Measurements from ENCODE around the gene ADARB2.
"Not testable (repeated sequence)": the region's sequence is repeated elsewhere in the genome, so short reads cannot be mapped to it uniquely, and the experiment has no call there.

Gene ADARB2

DNA sequence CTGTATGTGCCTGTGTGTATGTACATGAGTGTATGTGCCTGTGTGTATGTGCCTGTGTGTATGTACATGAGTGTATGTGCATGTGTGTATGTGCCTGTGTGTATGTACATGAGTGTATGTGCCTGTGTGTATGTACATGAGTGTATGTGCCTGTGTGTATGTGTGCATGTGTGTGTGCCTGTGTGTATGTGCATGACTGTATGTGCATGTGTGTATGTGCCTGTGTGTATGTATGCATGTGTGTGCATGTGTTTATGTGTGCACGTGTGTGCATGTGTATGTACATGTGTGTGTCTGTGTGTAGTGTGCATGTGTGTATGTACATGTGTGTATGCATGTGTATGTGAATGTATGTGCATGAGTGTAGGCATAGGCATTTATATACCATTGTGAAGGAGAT, 274.8 kb downstream of the ADARB2 start:
- intact Hi-C loops (cut with micrococcal nuclease): no loop called here
- Mint-ChIP-seq H3K4me1 (ENCODE audit: low read depth) (no peaks in the 10 kb centered on the region), H3K27ac (no peak overlapping the region), H3K4me3 (no peak overlapping the region), H3K27me3 (no peaks in the 10 kb centered on the region), H3K9me3 (no peaks in the 10 kb centered on the region), H3K36me3 (ENCODE audit: low read depth) (no peaks in the 10 kb centered on the region)

DNA sequence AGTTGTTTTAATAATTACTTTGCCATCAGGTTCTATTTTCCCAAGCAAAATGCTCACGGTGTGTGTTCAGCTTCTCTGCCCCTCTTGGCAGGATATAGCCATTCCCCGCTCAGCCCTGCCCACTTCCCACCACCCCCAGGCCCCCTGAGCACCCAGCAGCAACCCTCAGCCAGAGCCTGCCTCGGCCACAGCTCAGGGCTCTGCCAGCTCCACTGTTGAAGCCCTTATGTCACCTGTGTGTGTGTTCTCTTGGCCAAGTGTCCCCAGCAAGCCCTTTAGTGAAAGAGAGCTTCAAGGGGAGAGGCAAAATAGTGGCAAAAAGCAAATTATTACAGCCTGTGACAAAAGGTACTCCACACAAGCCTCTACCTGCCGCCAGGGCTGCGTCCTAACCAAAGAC, 275.3 kb downstream of the ADARB2 start:
- Mint-ChIP-seq H3K27me3 (no peaks in the 10 kb centered on the region), H3K9me3 (no peaks in the 10 kb centered on the region), H3K4me1 (ENCODE audit: low read depth) (no peaks in the 10 kb centered on the region), H3K27ac (no peak overlapping the region), H3K4me3 (no peak overlapping the region), H3K36me3 (ENCODE audit: low read depth) (no peaks in the 10 kb centered on the region)
- intact Hi-C loops (cut with micrococcal nuclease): no loop called here

DNA sequence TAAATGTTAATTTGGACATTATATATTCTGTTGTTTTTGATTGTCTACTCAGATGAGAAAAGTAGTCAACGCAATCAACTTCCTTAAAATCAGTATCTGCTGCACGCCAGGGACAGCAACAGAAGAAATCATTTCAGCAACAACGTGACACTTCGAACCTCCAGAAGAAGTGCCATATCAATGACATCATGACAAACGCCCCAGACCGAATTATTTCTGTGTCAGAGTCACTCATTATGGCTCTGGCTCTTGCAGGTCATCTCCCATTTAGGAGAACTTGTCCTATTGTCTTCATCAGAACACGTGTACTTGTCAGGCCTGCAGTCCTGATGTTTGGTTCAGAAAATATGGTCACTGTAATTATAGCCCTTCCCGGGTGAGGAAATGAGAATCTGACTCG, 276.3 kb downstream of the ADARB2 start:
- no peaks in the 10 kb centered on the region for H3K36me3 Mint-ChIP-seq (ENCODE audit: low read depth)
- intact Hi-C loops (cut with micrococcal nuclease): no loop called here
- no peaks in the 10 kb centered on the region for H3K27me3 Mint-ChIP-seq
- no peak overlapping the region for H3K4me3 Mint-ChIP-seq
- H3K4me1 Mint-ChIP-seq (ENCODE audit: low read depth): no peaks in the 10 kb centered on the region
- no peak overlapping the region for H3K27ac Mint-ChIP-seq
- H3K9me3 Mint-ChIP-seq: no peaks in the 10 kb centered on the region

DNA sequence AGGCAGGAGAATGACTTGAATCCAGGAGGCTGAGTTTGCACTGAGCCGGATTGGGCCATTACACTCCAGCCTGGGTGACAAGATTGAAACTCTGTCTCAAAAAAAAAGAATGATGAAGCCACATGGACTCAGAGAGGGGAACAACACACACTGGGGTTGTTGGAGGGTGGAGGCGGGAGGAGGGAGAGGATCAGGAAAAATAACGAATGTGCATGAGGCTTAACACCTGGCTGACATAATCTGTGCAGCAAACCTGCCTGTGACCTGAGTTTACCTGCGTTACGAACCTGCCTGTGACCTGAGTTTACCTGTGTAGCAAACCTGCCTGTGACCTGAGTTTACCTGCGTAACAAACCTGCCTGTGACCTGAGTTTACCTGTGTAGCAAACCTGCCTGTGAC, 277.7 kb downstream of the ADARB2 start:
- H3K27me3 Mint-ChIP-seq; H3K4me1 Mint-ChIP-seq (ENCODE audit: low read depth); H3K4me3 Mint-ChIP-seq; H3K36me3 Mint-ChIP-seq (ENCODE audit: low read depth); H3K27ac Mint-ChIP-seq; intact Hi-C loops (cut with micrococcal nuclease); H3K9me3 Mint-ChIP-seq: not testable (repeated sequence)

GRCh38 chr10:1454951-1455350, 282.4 kb downstream of the ADARB2 start:
- Mint-ChIP-seq H3K27ac (no peak overlapping the region), H3K4me1 (ENCODE audit: low read depth) (no peaks in the 10 kb centered on the region), H3K9me3 (no peaks in the 10 kb centered on the region), H3K36me3 (ENCODE audit: low read depth) (no peaks in the 10 kb centered on the region), H3K27me3 (no peaks in the 10 kb centered on the region), H3K4me3 (no peak overlapping the region)
- intact Hi-C loops (cut with micrococcal nuclease): no loop called here

GRCh38 chr10:1454428-1454827, 282.9 kb downstream of the ADARB2 start:
- intact Hi-C loops (cut with micrococcal nuclease): no loop called here
- H3K4me3 Mint-ChIP-seq: no peak overlapping the region
- no peaks in the 10 kb centered on the region for H3K4me1 Mint-ChIP-seq (ENCODE audit: low read depth)
- H3K36me3 Mint-ChIP-seq (ENCODE audit: low read depth): no peaks in the 10 kb centered on the region
- H3K9me3 Mint-ChIP-seq: no peaks in the 10 kb centered on the region
- no peak overlapping the region for H3K27ac Mint-ChIP-seq
- no peaks in the 10 kb centered on the region for H3K27me3 Mint-ChIP-seq

DNA sequence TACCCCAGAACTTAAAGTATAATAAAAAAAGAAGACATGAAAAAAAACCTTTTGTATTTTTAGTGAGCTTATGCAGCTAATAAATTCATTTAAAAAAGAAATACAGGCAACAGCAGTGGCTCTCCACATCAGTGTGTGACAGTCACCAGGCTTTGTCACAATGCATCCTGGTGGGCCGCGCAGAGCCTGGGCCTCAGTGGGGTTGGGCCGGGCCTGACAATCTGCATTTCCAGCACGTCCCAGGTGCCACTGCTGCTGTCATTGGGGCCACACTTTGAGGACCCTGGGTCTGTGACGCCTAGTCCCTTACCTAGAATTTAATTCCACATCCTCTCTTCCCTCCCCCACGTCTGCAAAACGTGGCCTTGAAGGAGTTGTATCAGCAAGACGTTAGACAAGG, 284.5 kb downstream of the ADARB2 start:
- Mint-ChIP-seq H3K27ac (no peak overlapping the region), H3K27me3 (no peaks in the 10 kb centered on the region), H3K9me3 (no peaks in the 10 kb centered on the region), H3K36me3 (ENCODE audit: low read depth) (no peaks in the 10 kb centered on the region), H3K4me3 (no peak overlapping the region), H3K4me1 (ENCODE audit: low read depth) (no peaks in the 10 kb centered on the region)
- intact Hi-C loops (cut with micrococcal nuclease): no loop called here

GRCh38 chr10:1451941-1452340, 285.4 kb downstream of the ADARB2 start:
- Mint-ChIP-seq H3K4me3 (no peak overlapping the region), H3K9me3 (no peaks in the 10 kb centered on the region), H3K27me3 (no peaks in the 10 kb centered on the region), H3K27ac (no peak overlapping the region), H3K4me1 (ENCODE audit: low read depth) (no peaks in the 10 kb centered on the region), H3K36me3 (ENCODE audit: low read depth) (no peaks in the 10 kb centered on the region)
- intact Hi-C loops (cut with micrococcal nuclease): no loop called here

- no peaks in the 10 kb centered on the region for H3K27me3 Mint-ChIP-seq
- H3K4me1 Mint-ChIP-seq (ENCODE audit: low read depth): no peaks in the 10 kb centered on the region
- no peaks in the 10 kb centered on the region for H3K36me3 Mint-ChIP-seq (ENCODE audit: low read depth)
- H3K9me3 Mint-ChIP-seq: no peaks in the 10 kb centered on the region
- H3K27ac Mint-ChIP-seq: no peak overlapping the region
- intact Hi-C loops (cut with micrococcal nuclease): no loop called here
- H3K4me3 Mint-ChIP-seq: no peak overlapping the region
Measured at GRCh38 chr10:1451362-1451888, 285.9 kb downstream of the ADARB2 start.

- no peaks in the 10 kb centered on the region for H3K9me3 Mint-ChIP-seq
- H3K4me3 Mint-ChIP-seq: no peak overlapping the region
- no peak overlapping the region for H3K27ac Mint-ChIP-seq
- H3K4me1 Mint-ChIP-seq (ENCODE audit: low read depth): no peaks in the 10 kb centered on the region
- H3K36me3 Mint-ChIP-seq (ENCODE audit: low read depth): no peaks in the 10 kb centered on the region
- intact Hi-C loops (cut with micrococcal nuclease): no loop called here
- no peaks in the 10 kb centered on the region for H3K27me3 Mint-ChIP-seq
Measured at GRCh38 chr10:1449572-1450205, 287.6 kb downstream of the ADARB2 start.

GRCh38 chr10:1449021-1449420, 288.3 kb downstream of the ADARB2 start:
- H3K27ac Mint-ChIP-seq: no peak overlapping the region
- H3K4me3 Mint-ChIP-seq: no peak overlapping the region
- no peaks in the 10 kb centered on the region for H3K27me3 Mint-ChIP-seq
- H3K36me3 Mint-ChIP-seq (ENCODE audit: low read depth): no peaks in the 10 kb centered on the region
- H3K4me1 Mint-ChIP-seq (ENCODE audit: low read depth): no peaks in the 10 kb centered on the region
- intact Hi-C loops (cut with micrococcal nuclease): no loop called here
- no peaks in the 10 kb centered on the region for H3K9me3 Mint-ChIP-seq

DNA sequence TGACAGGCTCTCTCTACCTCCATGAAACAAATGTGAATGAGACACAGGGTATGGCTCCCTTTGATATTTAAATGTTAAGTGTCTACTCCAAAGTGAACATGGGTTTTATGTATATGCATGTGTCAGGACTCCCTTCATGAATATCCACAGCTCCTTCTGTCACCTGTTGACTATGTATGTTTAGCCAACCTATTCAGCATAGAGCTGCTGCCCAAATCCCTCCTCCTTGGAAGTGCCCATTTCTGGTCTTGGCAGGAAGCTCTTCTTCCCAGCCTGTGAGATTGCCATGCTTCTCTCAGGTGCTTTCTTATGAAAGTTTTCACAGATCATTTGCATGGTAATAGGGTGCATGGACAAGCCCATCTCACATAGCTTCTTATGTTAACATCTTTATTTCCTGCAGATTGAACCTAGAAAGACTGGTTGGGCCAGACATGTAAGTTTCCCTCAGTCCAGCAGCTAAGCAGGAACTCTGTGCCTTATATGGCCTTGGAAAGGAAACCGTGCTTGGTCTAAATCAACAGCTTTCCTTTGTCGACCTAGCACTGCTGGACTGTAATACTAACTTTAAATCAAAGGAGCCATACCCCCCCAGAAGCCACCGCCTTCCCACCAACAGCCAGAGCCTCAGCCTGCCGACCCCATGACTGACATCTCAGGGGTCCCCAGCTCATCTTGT, 288.9 kb downstream of the ADARB2 start:
- Mint-ChIP-seq H3K4me3 (no peak overlapping the region), H3K4me1 (ENCODE audit: low read depth) (no peaks in the 10 kb centered on the region), H3K27ac (no peak overlapping the region), H3K27me3 (no peaks in the 10 kb centered on the region), H3K36me3 (ENCODE audit: low read depth) (no peaks in the 10 kb centered on the region), H3K9me3 (no peaks in the 10 kb centered on the region)
- intact Hi-C loops (cut with micrococcal nuclease): no loop called here

DNA sequence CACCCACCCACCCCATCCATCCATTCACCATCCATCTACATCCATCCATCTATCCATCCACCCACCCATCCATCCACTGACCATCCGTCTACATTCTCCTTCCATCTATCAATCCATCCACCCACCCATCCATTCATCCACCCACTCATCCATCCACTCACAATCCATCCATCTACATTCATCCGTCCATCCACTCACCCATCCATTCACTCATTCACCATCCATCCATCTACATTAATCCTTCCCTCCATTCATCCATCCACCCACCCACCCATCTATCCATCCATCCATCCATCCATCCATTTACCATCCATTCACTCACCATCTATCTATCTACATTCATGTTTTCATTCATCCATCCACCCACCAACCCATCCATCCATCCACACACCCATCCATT, 292.5 kb downstream of the ADARB2 start:
- H3K9me3 Mint-ChIP-seq: no peaks in the 10 kb centered on the region
- no peak overlapping the region for H3K27ac Mint-ChIP-seq
- H3K4me1 Mint-ChIP-seq (ENCODE audit: low read depth): no peaks in the 10 kb centered on the region
- H3K27me3 Mint-ChIP-seq: no peaks in the 10 kb centered on the region
- no peaks in the 10 kb centered on the region for H3K36me3 Mint-ChIP-seq (ENCODE audit: low read depth)
- intact Hi-C loops (cut with micrococcal nuclease): no loop called here
- no peak overlapping the region for H3K4me3 Mint-ChIP-seq

- H3K36me3 Mint-ChIP-seq (ENCODE audit: low read depth): no peaks in the 10 kb centered on the region
- H3K9me3 Mint-ChIP-seq: no peaks in the 10 kb centered on the region
- no peak overlapping the region for H3K4me3 Mint-ChIP-seq
- H3K4me1 Mint-ChIP-seq (ENCODE audit: low read depth): no peaks in the 10 kb centered on the region
- no peak overlapping the region for H3K27ac Mint-ChIP-seq
- no peaks in the 10 kb centered on the region for H3K27me3 Mint-ChIP-seq
- intact Hi-C loops (cut with micrococcal nuclease): no loop called here
Measured at GRCh38 chr10:1440897-1441296, 296.4 kb downstream of the ADARB2 start.

All from dendritic cell treated with granulocyte-macrophage colony-stimulating factor and Interleukin-4, amounts not matched to agents 40 ng/mL and 50 ng/mL, for 4 days (primary cell).